RCC 7860 (cell line): ENCODE data around the gene MATN1.

Experiments
- DNase-seq: peaks from one replicate; pipeline ENCODE4 v3.0.0-alpha.2; 2015; ENCODE audit warnings: low spot score
- FAIRE-seq: peaks from 2 replicates; lab custom pipeline; 2012; peaks lifted over from hg19 to GRCh38; lab: Jason Lieb, UNC

MATN1 gene

GRCh38 chr1:30734106-30734505 lies 10.7 kb upstream of the MATN1 start:
- FAIRE-seq, result no peak
- DNase-seq, result no peak

DNA sequence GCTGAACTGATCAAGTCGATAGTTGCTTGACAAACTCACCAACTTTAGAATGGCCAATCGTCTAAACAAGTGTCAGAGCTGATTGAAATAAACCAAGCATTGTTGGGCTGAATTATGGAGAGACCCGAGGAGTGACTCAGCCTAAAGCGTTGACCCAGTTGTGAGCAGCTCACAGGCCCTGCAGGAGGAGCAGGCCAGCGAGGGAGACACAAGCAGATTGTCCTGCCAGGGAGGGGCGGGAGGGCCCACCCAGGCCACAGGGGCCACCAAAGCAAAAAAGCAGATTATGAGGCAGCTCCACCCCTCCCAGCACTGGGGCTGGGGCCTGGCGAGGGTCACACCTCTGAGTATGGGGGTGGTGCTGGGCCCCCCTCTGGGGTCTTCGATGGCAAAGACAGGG lies 10.1 kb upstream of the MATN1 start:
- DNase-seq (no peak), FAIRE-seq (no peak)

DNA sequence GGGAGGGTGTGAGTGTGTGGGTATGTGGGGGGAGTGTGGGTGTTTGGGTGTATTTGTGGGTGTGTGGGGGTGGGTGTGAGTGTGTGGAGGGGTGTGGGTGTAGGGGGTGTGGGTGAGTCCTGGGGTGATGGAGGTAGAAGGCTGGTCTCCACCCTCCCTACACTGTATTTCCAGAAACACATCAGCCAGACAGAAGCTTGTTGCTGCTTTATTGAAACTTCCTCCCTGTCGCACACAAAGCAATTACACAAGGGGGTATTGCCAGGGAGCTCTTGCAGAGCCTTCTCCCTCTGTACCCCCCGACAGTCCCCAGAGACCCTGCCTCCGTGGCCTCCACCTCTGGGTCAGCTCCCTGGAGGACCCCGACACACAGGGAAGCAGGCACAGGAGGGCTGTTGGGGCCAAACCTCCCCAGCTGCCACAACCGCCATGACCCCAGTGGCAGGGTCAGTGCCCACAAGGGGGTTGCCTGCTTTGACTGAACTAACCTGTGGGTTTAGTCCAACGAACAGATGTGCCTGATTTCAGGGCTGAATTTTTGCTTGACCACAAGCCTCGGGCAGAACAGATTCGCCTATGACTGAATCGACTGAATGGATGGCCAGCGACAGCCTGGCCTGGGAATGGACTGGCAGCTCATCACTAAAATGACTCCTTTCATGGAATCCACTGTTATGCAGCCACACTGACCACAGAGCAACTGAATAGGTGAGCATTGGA lies 9.1 kb upstream of the MATN1 start:
- DNase-seq (peak; percentile 92), FAIRE-seq (peak; percentile 93)

GRCh38 chr1:30731806-30732276 lies 8.5 kb upstream of the MATN1 start:
- no peak for FAIRE-seq
- DNase-seq, result no peak

DNA sequence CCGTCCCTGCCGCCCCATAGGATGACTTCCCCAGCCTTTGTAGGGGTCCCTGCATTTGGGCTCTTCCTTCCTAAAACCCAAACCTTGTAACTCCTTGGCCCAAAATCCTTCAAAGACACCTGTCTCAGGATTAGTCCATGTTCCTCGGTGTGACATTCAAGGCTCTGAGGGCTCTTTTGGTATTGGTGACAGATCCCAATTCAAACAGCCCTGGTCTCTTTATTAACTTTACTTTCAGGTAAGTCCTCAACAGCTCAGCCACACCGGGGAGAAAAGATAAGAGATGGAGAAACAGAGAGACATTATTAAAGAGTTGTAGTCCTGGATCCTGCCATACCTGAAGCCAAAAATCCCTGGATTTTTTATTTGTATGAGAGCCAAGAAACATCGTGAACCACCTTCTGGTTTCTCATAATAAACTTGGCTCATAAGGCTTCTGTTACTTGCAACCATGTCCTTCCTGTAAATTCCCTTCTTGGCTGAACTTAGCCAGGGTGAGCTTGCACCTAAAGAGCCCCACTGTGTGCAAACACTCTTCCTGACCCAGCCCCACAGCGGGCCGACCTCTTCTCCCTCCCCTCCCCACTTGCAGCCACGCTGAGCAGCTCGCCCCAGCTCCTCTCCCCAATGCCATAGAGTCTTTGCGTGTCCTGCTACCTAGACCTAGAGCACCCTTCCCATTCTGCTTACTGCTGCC lies 7.9 kb upstream of the MATN1 start:
- no peak for FAIRE-seq
- DNase-seq, result no peak

DNA sequence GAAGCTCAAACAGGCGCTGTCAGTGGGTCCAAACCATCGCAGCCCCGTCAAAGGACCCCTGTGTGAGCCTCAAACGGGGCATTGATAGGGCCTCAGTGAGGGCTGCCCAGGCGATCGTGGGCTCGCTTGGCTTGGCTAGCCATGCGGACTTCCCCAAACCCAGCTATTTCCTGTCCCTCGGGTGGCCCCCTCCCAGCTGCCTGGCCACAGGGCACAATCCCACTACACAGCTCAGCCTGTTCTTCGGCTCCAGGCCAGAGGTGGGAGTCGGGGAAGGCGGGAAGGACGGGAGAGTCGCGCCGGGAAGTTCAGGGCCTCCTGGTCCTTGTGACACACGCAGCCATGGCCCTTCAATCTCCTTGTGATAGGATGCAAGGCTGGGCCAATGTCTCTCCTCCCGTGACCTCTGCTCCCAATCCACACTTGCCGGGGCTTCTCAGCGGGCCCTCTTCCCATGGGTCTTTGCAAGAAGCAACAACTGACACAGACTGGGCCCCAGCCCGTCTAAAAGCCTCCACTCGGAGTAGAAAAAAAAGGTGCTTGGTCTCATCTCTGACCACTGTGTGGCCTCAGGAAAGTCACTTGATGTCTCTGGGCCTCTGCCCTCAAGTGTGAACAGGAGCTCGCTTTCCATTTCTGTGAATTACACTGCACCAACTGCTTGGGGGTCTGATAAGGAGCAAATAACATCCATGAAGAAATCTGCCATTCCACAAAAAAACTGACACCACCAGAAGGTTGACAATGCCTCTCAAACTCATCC lies 7.1 kb upstream of the MATN1 start:
- peak; percentile 57 for DNase-seq
- FAIRE-seq, result no peak

DNA sequence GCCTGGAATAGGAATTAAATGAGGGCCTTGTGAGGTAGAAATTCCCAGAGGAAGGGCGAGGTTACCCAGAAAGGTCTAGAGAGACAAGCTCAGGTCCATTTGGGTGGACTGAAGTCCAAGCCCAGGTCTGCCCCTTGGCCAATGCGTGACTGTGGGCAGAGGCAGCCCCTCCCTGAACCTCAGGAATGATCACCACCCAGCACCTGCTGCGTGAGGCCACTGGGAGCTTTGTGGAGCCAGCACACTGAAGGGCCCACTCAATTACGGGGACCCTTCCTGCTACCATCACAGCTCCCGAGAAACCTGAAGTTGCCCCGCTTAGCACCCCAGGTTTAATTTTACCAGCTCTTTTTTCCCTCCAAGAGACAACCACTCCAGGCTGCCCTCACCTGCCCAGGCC lies 6.5 kb upstream of the MATN1 start:
- FAIRE-seq, result no peak
- DNase-seq, result no peak

- no peak for DNase-seq
- no peak for FAIRE-seq
Measured at GRCh38 chr1:30728832-30729638, 5.7 kb upstream of the MATN1 start.

- DNase-seq (no peak), FAIRE-seq (no peak)
Measured at GRCh38 chr1:30728340-30728739, 5.0 kb upstream of the MATN1 start.

GRCh38 chr1:30727824-30728223 lies 4.4 kb upstream of the MATN1 start:
- DNase-seq, result peak; percentile 38

GRCh38 chr1:30726773-30727684 lies 3.6 kb upstream of the MATN1 start:
- no peak for FAIRE-seq

More at GRCh38 chr1:30727824-30728223, 4.4 kb upstream of the MATN1 start:
- FAIRE-seq, result no peak

GRCh38 chr1:30726236-30726635 lies 2.9 kb upstream of the MATN1 start:
- no peak for DNase-seq
- FAIRE-seq, result no peak

More at GRCh38 chr1:30726773-30727684, 3.6 kb upstream of the MATN1 start:
- no peak for DNase-seq

DNA sequence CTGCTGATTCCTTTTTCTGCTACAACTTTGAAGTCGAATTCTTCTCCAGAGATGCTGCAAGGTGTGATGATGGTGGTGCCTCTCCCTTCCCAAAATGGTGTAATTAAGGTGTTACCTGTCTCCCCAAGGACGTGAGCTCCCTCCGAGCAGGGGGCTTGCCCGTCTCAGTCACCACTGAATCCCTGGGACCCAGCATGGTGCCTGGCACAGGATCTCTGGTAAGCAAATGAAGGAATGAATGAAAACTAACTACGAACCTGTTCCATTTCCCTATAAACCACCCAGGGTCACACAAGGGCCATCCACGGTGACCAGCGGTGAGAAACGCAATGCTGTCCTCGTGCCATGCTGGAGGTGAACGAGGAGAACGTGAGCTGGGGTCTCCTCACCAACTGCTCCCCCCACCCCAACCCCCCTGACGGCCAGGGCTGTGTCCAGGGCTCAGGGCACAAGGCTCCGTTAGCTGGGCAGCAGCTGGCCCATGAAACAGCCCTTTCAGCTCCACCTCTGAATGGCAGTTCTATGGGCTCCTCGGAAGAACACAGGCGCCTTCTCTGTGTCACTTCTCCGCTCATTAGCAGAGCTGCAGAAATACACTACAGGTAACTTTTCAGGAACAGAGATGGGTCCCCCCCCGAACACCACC lies 2.2 kb upstream of the MATN1 start:
- FAIRE-seq (no peak), DNase-seq (no peak)

DNA sequence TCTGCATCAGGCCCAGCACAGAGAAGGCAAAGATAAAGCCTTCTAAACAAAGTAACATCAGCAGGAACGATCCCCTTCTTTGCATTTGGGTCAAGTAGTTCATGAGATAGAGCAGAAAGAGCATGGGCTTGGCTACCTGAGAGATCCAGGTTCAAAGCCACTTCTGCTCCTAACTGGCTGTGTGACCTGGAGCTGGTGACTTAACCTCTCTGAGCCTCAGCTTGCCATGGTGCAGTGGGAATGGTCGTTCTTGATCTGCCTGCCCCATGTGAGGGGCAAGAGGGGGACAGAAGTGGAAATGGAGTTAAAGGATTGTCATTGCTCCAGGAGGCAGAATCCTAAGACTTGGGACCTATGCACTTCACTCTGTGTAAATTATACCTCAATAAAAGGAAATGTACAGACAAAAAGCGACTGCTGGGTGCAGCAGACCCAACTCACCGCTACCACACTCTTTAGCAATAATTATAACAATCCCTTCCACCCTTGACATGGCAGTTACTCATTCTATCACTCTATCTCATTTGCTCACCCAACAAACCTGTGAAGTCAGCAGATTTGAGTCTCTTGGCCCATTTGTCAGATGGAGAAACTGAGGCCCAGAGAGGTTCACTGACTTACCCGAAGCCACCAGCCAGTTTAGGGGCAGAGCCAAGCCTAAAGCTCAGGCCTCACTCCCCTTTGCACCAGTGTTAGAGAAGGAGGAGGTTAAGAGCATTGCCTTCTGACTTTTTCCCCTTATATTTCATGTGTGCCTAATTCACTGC lies 1.5 kb upstream of the MATN1 start:
- FAIRE-seq, result no peak
- no peak for DNase-seq

DNA sequence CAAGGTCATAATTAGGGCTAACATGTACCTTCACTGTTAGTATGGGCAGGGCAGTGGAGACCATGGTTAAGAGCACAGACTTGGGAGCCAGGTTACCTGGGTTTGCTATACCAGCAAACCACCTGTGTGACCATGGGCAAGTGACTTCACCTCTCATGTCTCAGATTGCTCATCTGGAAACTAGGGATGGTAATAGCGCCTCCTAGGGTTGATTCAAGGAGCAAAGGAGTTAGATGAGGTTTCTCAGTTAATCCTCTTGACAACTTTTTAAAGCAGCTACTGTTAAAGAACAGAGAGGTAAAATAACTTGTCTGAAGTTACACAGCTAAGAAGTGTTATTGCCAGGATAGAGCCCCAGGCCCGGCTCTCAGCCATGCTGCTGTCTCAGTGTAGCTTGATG lies 790 bp upstream of the MATN1 start:
- DNase-seq, result no peak
- no peak for FAIRE-seq

DNA sequence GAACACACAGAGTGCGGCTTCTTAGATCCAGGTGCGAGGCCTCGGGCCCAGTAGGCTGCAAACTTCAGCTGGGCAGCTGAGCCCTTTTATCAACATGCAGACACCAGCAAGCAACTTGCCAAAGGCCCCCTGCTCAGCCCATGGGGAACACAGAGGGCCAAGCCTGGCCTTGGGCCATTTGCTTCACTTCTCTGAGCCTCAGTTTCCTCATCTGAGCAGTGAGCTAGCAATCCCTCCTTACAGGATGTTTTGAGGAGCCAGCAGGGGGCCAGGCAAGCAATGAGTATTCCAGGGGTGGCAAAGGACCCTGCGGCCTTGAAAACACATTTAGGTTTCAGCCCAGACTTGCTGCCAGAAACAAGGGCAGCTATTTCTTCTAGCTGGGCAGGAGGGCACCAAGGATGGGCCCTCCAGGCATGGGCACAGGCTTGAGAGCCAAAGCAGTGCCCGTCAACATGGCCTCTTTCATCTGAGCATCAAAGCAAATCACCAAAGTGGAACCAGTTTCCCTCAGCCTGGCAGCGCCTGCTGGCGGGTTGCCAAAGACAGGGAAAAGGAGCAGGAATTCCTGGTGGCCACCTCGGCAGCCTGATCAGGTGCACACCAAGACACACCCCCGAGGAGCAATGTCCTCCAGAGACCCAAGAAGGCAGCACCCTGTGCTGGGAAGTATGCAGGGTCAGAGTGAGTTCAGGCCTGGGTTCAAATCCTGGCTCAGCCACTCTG lies 1.4 kb downstream of the MATN1 start:
- peak; percentile 19 for DNase-seq
- no peak for FAIRE-seq

DNA sequence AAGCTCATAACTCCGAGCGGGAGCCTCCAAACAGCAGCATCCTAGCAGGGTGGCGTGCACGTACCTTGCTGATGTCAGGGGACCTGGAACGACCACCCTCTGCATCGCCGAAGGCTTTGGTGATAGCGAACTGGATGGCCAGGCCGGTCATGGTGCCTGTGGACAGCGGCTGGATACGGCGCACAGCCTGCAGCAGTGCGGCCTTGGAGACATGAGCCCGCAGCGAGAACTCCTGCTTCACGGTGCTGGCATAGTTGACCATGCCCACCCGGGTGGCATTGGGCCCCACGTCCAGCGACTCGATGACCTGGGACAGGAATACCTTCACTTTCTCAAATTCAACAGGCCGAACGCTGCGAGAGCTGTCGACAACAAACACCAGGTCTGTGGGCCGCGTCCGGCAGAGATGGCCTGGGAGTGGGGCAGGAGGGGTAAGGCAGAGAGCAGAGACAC lies 2.0 kb downstream of the MATN1 start:
- FAIRE-seq (no peak), DNase-seq (no peak)
